AG08395 (cell line): ENCODE measurements around the gene SH3RF1.
A peak's percentile ranks its signal among the peaks of the same experiment; 100 is the strongest.

Experiments used
- DNase-seq: peaks from one replicate; pipeline ENCODE4 v3.0.0; 2012; ENCODE audit warnings: mixed read lengths, low spot score

The SH3RF1 gene

DNA sequence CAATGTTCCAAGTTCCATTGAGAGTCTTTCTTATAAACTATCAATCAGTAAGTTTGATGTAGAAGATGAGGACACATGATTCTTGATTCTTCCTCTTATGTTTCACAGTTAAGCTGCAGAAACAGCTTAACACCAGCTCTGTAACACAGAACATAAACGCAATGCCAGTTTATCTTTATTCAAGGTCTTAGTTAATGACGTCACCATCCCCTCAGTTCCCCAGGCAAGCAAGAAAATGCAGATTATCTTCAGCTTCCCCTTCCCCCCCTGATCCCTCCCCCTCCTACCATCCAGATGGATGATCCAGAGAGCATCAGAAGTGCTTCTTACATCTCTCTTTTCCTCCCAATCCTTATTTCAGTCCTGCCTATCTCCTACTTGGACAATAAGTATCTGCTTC lies 4.4 kb upstream of the SH3RF1 start:
- DNase-seq, result no peak

DNA sequence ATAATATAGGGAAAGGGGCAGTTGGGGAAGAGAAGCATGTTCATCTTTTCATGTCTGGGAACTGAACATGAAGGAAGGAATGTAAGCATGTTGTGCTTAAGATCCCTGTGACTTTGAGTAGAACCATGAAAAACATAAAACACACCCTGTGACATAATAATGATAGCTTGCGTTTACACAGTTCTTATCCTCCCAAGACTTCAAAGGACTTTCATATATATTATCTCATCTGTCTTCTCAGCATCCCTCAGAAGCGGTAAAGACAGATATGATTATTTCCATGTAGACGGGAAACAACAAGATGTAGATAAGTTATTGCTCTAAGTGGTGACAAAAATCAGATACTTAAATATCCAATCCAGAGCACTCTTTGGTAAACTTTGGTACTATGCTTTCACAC lies 3.3 kb upstream of the SH3RF1 start:
- DNase-seq, result no peak

DNA sequence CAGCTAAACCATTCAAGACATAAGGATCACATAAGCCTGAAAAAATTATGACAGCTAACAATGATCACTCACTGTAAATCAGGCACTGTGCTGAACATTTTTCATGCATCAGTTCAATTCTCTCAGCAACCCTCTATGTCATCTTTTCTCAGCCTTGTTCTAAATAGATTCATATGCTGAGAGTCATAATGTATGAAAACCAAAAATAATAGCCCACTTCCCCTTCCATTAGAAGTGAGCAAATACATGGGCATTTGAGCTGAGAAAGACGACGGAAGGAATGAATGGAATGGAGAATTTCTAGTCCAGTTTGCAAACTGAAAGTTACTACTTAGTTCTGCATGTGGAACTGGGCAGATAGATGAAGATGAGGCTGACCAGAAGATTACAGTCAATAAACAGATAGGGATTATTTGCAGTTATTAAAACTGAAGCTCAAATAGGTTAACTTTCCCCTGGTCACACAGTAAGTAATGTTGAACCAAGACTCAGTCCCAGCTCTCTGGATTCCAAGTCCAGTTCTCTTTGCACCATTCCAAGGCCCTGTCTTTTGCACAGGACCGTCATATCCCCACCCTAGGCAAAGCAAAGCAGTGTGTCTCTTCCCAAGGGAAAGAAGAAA lies 1.6 kb upstream of the SH3RF1 start:
- DNase-seq, result peak; percentile 56

DNA sequence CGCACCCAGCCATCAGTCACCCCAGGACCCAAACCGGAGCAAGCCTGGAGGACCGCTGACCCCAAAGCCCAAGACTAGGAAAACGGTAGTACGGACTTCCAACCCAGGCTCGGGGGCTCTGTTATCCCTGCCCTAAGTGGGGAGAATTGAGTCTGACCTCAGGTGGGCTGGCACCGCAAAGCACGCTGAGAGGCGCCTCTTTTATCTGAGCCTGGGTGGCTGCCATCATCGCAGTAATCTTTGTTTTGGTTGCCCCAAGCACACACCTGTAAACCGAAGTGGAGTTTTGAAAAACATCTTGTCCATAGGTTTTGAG lies 894 bp upstream of the SH3RF1 start:
- no peak for DNase-seq

DNA sequence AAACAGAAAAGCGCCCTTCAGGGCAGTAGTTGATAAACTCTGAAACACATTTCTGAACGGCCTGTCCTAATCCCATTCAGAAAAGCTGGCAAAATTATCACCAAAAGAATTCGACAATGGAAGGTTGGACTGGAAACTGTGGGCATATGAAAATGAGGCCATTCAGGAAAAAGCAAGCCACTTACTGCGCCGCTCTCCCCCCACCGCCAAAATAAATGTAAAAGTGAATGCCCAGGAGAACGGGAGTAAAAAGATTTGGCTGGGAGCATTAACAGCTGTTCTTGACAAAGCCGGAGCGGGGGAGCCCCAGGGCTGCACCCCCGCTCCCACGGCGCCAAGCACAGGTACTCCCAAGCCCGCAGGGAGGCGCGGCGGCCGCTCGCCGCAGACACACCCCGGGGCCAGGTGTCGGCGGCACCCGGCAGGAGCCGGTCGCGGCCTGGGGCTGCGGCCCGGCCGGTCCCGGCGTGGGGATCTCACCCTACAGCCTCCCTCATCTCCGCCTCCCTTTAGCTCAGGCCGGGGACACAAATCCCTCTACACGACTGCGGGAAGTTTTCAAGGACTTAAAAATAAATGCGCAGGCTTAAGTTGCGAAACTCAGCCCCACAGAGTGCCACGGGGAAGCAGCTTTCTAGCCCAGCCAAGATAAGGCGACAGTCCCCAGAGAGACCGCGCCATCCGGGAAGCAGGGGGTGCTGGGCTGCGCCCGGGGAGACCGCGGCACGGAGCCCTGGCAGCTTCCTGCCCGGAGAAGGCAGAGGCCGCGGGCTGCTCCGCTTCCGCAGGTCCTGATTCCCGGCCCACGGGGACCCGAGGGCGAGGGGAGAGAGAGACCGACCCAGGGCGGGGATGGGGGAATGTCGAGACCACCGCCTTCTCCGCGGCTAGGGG lies 593 bp downstream of the SH3RF1 start:
- peak; percentile 33 for DNase-seq

DNA sequence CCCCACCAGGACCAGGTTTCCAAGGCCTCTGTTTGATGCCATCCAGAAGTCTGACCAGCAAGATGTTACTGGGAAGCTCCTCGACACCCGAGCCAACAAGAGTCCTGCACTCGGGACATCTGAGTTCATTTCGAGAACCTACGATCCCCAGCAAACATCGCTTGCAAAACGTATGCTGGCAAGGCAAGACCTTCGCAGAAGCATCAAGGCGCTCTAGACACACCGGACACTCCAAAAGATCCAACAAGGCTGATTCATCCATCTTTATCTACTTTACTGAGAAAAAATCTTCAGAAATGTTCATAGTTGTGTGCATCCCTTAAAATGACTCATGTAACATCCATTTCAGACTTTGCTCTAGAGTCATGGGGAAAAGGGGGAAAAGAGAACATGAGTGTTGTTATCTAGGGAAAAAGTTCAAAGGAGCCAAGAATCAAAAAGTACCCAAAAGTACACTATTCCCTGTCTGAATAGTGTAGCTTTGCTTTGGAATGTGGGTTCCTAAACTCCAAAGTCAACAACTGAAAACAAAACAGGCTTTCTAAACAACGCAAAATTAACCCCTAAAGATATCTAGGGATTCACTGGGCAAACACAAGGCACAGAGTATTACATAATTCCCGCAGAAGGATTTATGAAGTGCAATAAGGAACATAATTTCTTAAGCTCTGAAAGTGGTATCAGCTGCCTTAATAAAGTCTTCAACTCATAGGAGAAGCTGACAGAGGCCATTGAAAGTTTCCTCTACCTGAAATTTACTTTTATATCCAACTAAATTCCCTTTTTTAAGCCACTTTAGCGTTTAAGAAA lies 1.6 kb downstream of the SH3RF1 start:
- peak; percentile 53 for DNase-seq

DNA sequence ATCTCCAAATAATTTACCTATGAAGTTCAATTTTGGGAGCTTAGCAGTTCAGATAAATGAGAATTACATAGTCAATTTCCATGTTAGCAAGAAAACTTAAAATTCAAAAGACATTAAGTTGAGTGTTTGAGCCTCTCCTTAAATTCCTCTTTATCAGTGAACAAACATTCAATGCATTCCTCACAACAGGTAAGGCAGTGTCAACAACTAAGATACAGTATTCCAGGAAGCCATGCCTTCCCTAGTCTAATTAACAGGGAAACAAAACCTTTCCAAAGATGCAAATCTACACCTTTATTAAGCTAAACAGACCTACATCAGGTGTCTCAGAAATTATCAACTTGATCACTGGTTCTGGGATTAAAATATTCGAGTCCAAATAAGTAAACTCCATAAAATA lies 3.7 kb downstream of the SH3RF1 start:
- DNase-seq, result no peak

DNA sequence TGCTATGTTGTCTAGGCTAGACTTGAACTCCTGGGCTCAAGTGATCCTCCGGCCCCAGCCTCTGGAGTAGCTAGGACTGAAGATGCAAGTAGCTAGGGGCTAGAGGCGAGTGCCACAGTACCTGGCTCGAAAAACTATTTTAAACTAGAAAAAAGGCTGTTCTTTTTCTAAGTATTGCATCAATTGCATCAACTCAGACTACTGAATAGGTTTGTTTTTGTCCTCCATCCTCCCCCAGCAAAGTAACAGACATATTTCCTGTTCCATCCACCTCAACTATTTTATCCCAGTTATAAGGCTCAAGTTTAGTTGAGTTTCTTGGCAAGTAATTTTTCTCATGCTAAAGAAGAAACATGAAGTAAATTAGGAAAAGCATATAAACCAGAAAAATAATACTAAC lies 4.1 kb downstream of the SH3RF1 start:
- no peak for DNase-seq

DNA sequence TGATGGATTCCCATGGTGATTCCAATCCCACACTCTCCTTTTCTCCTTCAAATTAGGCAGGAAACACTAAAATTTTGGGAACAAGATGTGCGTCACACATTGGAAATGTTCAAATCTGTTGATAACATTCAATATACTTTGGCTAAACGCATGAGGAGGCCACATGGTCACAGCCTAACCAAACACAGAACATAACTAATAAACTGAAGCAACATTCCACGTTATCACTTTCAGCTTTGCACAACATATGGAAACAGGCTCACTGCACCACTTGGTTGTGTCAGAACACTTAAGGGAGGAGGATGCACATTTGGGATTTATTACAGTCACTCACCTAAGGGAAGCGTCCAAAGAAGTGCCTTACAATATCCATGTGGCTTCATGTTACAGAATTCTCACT lies 4.7 kb downstream of the SH3RF1 start:
- no peak for DNase-seq

DNA sequence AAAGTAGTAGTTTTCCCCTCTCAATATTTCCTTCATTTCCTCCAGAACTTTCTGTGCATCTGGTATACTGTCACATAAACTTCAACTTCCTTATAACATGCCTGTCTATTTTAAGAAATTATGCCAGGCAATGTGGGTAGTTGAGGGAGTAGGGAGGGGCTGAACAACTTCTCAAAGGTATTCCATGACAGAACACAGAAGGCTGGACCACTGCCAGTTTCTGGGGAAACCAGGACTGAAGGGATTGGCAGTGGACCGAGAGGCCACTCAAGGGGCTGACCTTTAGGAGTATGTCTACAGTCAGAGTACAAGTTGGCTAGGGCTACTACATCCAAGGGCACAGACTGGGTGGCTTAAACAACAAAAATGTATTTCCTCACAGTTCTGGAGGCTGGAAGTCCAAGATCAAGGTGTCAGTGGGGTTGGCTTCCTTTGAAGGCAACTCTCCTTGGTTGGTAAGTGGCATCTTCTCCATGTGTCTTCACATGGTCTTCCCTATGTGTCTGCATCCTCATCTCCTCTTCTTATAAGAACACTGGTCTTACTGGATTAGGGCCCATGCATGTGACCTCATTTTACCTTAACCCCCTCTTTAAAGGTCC lies 6.9 kb downstream of the SH3RF1 start:
- DNase-seq, result no peak

DNA sequence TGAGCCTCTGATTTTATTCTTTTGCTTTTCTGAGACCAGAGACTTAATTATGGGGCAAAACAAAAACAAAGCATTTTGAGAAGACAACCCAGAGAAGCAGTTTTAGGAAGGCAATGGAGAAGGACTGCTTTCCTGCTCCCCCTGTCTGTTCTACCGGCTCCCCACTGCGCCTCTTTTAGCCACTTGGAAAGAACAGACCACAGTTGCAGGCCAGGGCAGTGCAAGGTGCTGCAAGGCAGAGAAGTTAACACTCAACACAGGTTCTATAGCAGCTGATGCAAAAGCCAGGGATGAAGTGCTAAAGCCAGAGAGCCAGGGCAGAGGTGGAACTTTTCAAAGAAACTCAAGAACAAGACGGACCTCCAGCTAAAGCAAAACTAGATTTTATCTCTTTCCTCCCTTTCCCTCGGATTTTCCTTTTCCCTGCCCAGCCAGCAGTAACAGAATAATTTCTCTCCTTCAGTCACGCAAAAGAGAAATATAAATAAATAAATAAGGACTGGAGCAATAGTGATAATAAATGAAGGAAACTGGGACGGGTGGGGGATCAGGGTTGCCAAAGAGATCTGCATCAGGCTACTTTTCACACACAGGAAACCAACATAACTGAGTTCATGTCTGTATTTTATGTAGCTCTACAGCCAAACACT lies 10.4 kb downstream of the SH3RF1 start:
- DNase-seq, result no peak

DNA sequence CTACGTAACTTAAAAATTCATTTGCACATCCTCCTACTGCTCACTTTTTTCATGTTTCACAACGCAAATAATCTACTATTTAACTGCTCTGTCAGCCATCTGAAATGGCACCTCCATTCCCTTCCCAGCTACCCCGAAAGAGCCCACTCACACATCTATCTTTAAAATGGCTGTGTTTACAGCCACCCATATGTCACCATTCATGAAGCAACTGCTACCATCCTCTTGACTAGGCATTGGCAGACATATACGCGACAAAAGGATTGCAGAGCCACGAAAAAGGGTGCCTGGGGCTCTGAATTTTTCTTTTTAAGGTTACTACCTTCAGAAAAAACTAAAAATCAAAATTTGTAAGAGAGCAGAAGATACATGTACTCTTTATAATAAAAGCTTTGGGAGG lies 11.5 kb downstream of the SH3RF1 start:
- DNase-seq, result no peak

DNA sequence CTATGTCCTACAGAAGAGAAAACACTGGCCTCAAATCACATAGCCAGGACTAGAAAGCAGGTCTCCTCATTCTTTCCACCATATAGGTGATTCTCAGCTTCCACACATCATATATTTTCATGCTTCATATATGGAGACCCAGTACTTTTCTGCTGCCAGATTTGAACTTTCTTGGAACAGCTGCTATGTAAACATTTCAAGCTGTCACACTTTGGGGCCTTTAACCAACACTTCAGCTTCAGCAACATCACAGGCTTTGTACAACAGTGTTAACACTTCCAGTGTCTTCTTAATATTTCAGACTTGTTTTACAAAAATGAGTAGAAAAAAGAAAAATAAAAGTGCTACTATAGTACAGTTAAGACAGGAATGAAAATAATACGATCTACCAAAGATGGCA lies 12.6 kb downstream of the SH3RF1 start:
- no peak for DNase-seq

DNA sequence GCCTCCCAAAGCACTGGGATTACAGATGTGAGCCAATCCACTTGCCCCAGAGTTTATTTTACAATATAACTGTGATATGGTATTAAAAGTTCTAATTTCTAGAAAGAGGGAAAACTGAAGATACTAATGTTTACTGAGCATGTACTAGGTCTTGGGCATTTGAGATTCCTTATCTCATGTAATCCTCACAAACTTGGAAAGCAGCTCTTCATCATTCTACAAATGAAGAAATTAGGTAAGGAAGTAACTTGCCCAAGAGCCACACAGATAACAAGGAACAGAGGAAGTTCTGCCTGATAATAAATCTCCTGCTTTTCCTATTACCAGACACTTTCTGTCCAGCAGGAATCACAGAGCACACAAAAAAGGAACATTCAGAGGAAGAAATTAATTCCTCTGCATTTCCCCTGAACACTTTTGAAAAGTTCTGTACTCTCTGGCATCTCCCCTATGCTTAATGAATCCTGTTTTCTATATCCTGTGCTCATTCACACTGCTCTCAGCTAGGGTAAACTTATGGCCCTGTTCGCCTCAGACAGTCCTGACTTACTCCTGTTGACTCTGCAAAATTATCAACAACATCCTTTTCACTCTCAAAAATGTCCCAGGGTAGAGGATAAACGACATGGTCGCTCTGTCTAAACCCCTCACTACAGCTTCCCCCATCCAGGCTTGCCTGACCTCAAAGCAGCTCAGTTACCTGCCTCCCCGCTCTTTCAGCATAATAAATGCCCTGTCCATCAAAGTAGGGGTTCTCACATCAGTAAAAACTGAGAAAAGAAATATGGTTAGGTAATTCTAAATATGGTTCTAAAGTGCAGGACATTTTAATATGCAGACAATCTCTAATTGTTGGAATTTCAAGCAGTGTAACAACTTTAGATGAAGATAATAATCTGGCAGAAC lies 13.6 kb downstream of the SH3RF1 start:
- DNase-seq, result no peak

DNA sequence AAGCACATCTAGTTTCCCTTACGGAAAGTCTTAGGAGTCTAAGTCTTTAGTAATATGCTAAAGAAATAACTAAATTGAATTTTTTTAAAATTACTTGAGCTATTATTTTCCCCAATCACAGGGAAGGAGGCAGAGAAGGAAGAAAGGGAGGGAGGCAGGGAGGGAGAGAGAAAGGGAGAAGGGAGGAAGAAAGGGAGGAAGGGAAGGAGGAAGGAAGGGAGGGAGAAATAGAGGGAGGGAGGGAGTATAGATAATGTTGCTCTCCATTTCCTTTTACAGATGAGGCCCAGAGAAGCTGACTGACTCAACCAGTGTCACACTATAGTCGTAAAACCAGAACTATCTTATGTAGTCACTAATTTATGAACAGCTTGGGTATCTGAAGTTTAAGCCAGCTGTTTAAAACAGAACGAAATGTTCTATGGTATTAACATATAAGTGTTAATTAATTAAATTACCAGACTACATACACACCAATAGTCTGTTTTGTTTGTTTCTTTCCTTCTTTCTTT lies 14.6 kb downstream of the SH3RF1 start:
- DNase-seq, result peak; percentile 20

DNA sequence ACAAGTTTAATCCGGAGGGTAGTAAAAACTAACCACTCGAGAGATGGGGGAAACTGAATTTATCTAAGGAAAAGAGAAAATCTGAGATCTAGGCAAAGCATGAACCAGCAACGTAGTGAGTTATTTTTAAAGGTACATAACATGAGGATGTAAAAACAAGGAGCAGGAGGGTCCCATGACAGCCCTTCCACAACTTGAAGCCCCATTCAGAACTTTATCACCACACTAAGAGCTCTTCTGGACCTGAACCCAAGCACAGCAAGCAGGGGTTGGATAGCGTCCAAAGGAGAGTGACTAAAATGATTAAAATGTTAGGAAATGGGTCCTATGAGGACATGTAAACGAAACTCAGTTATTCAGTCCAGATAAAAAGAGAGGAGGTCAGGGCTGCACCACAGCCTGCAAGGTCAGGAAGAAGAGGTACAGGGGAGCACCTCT lies 16.2 kb downstream of the SH3RF1 start:
- DNase-seq, result peak; percentile 55

DNA sequence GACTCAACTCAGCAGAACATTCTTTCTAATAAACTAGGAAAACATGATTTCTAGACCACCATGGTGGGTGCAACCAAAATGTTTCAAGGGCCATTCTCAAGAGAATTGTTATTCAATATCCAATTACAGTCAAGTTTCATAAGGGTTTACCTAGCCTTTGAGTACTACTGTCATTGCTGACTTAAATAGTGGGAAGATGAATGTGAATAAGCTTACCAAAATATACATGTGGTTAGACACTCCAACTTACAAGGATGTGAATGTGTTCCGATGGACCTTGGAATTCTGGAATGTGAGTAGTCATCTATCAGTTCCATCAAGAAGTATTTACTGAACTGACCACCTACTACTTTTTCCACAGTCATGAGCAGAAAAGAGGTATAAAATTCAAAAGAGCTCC lies 16.9 kb downstream of the SH3RF1 start:
- DNase-seq, result peak; percentile 51

DNA sequence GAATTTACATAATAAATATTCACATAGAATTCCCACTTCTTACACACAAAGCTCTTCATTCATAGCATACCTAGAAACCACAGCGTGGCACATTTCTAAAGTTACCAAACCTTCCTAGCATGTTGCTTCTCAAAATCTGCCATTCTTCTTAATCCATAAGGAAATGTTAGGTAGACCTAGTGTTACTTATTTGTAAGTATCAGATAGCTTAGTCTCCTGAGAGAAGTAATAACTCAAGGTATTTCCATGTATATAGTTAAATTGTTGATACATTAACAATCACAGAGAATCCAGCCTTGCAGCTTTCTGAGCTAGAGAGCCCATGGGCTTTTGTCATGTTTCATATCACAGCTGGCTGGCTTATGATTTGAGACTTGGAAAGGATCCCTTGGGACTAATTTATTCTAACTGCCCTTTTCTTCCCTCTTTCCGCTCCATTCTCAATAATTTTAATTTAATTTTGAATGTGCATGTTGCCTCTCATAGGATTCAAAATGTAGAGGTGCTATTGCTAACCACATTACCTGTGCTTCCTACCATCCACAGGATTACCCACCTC lies 17.6 kb downstream of the SH3RF1 start:
- DNase-seq, result no peak

DNA sequence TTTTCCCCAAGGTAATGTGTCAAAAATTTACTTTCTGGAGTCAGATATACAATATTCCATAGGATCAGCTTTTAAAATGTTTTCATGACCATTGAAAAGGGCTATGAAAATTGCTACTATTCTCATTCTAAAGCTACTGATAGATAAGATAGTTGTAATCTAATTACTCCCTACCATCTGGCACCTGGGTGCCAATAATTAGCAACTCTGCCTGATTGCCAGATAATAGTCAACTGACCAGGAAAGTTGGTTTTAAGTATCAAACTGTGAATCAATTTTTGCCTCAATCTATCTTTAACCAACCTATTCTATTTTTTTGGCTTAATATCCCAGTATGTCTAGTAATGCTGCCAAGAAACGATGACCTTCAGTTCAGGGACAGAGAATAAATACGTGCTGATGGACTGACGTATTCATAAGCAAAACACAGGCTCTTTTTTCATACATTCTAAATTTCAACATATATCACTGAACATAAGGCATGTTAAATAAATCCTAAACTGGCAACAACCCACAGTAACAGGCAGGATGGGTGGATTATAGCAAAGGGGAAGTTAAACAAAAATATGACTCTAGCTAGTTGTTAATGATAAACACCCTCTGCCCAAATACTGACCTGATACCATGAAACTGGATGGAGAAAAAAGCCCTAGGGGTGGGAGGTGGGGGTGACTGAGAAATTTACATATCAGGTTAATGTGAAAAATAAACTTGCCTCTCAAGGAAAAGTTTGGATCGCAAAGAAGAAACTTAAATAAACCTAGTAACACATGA lies 18.2 kb downstream of the SH3RF1 start:
- no peak for DNase-seq
